ENCODE results near the gene GGTA1. TPM values are rescaled to one million over a fixed set of nuclear protein-coding genes. Genes with fewer than 3 reads are reported as not detected.

The GGTA1 gene
- total RNA-seq, 1 experiment from 2014 or later = not detected

- TF ChIP-seq, protein P1, sequence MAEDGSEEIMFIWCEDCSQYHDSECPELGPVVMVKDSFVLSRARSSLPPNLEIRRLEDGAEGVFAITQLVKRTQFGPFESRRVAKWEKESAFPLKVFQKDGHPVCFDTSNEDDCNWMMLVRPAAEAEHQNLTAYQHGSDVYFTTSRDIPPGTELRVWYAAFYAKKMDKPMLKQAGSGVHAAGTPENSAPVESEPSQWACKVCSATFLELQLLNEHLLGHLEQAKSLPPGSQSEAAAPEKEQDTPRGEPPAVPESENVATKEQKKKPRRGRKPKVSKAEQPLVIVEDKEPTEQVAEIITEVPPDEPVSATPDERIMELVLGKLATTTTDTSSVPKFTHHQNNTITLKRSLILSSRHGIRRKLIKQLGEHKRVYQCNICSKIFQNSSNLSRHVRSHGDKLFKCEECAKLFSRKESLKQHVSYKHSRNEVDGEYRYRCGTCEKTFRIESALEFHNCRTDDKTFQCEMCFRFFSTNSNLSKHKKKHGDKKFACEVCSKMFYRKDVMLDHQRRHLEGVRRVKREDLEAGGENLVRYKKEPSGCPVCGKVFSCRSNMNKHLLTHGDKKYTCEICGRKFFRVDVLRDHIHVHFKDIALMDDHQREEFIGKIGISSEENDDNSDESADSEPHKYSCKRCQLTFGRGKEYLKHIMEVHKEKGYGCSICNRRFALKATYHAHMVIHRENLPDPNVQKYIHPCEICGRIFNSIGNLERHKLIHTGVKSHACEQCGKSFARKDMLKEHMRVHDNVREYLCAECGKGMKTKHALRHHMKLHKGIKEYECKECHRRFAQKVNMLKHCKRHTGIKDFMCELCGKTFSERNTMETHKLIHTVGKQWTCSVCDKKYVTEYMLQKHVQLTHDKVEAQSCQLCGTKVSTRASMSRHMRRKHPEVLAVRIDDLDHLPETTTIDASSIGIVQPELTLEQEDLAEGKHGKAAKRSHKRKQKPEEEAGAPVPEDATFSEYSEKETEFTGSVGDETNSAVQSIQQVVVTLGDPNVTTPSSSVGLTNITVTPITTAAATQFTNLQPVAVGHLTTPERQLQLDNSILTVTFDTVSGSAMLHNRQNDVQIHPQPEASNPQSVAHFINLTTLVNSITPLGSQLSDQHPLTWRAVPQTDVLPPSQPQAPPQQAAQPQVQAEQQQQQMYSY (CRISPR knock-in tag; IDR thresholded peaks at IDR 0.05) = no peak
- no peak for TF ChIP-seq MXD4 (CRISPR knock-in tag; IDR thresholded peaks at IDR 0.05; ENCODE audit: borderline replicate concordance)
- no peak for TF ChIP-seq ZNF423 (CRISPR knock-in tag; IDR thresholded peaks at IDR 0.05)
These were observed 49.4 kb downstream of the GGTA1 start (continued) for GRCh38 chr9:121450241-121450640.

- H3K27ac Mint-ChIP-seq = no peak overlapping the region
- CTCF ChIA-PET = no interaction called here
- no peak overlapping the region for H3K4me3 Mint-ChIP-seq
- TF ChIP-seq NR3C1 (CRISPR knock-in tag; conservative IDR thresholded peaks at IDR 0.05; ENCODE audit: low read depth) (no peak), FOXP1 (CRISPR knock-in tag; IDR thresholded peaks at IDR 0.05; ENCODE audit: borderline replicate concordance) (no peak), MLX (CRISPR knock-in tag; IDR thresholded peaks at IDR 0.05) (no peak)
- peaks cover 6% of the 10 kb centered on the region; the same call in 1 of the 2 replicates for H3K4me1 Mint-ChIP-seq
- DNase-seq (ENCODE audit: low spot score) (no peak), ATAC-seq (no peak)
- peaks cover 3% of the 10 kb centered on the region; the same call in 1 of the 2 replicates for H3K27me3 Mint-ChIP-seq (ENCODE audit: low read depth)
- no peaks in the 10 kb centered on the region for H3K9me3 Mint-ChIP-seq
- no peaks in the 10 kb centered on the region for H3K36me3 Mint-ChIP-seq
- POLR2A ChIA-PET = no interaction called here
These were observed 49.9 kb downstream of the GGTA1 start for GRCh38 chr9:121449786-121450185.

- POLR2A ChIA-PET = no interaction called here
- ATAC-seq = no peak
- CTCF ChIA-PET = interaction anchor here (0.5 kb wide), 1 partner anchor 675 kb away, joined by 4 read pairs; no protein-coding TSS in a partner anchor
- DNase-seq (ENCODE audit: low spot score) = no peak
- Mint-ChIP-seq H3K4me3 (no peak overlapping the region), H3K27me3 (ENCODE audit: low read depth) (peaks cover 3% of the 10 kb centered on the region), H3K9me3 (no peaks in the 10 kb centered on the region), H3K36me3 (no peaks in the 10 kb centered on the region), H3K4me1 (no peaks in the 10 kb centered on the region), H3K27ac (no peak overlapping the region)
- no peak for TF ChIP-seq MYBL2 (CRISPR knock-in tag; IDR thresholded peaks at IDR 0.05)
- TF ChIP-seq PRRX2 (CRISPR knock-in tag; IDR thresholded peaks at IDR 0.05) = no peak
- TF ChIP-seq, protein P2, sequence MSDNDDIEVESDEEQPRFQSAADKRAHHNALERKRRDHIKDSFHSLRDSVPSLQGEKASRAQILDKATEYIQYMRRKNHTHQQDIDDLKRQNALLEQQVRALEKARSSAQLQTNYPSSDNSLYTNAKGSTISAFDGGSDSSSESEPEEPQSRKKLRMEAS (CRISPR knock-in tag; IDR thresholded peaks at IDR 0.05) = no peak
- no peak for TF ChIP-seq NFATC4 (CRISPR knock-in tag; IDR thresholded peaks at IDR 0.05)
- no peak for TF ChIP-seq ZNF138 (CRISPR knock-in tag; conservative IDR thresholded peaks at IDR 0.05)
- TF ChIP-seq TEAD1 (CRISPR knock-in tag; IDR thresholded peaks at IDR 0.05) = no peak
- no peak for TF ChIP-seq TP53 (CRISPR knock-in tag; IDR thresholded peaks at IDR 0.05)
- TF ChIP-seq ZNF396 (CRISPR knock-in tag; IDR thresholded peaks at IDR 0.05; ENCODE audit: borderline replicate concordance) = no peak
- no peak for TF ChIP-seq CREB1 (CRISPR knock-in tag; IDR thresholded peaks at IDR 0.05)
- TF ChIP-seq, protein P3, sequence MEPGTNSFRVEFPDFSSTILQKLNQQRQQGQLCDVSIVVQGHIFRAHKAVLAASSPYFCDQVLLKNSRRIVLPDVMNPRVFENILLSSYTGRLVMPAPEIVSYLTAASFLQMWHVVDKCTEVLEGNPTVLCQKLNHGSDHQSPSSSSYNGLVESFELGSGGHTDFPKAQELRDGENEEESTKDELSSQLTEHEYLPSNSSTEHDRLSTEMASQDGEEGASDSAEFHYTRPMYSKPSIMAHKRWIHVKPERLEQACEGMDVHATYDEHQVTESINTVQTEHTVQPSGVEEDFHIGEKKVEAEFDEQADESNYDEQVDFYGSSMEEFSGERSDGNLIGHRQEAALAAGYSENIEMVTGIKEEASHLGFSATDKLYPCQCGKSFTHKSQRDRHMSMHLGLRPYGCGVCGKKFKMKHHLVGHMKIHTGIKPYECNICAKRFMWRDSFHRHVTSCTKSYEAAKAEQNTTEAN (CRISPR knock-in tag; IDR thresholded peaks at IDR 0.05) = no peak
- no peak for TF ChIP-seq ESRRA (CRISPR knock-in tag; IDR thresholded peaks at IDR 0.05; ENCODE audit: borderline replicate concordance)
- TF ChIP-seq, protein P4, sequence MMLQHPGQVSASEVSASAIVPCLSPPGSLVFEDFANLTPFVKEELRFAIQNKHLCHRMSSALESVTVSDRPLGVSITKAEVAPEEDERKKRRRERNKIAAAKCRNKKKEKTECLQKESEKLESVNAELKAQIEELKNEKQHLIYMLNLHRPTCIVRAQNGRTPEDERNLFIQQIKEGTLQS (CRISPR knock-in tag; conservative IDR thresholded peaks at IDR 0.05) = no peak
- TF ChIP-seq JUN (CRISPR knock-in tag; IDR thresholded peaks at IDR 0.05) = no peak
- no peak for TF ChIP-seq E2F4 (CRISPR knock-in tag; IDR thresholded peaks at IDR 0.05; ENCODE audit: borderline replicate concordance, low read depth)
- no peak for TF ChIP-seq ZMAT4 (CRISPR knock-in tag; IDR thresholded peaks at IDR 0.05)
- TF ChIP-seq SP1 (CRISPR knock-in tag; conservative IDR thresholded peaks at IDR 0.05) = no peak
- TF ChIP-seq ZNF425 (CRISPR knock-in tag; conservative IDR thresholded peaks at IDR 0.05) = no peak
These were observed 52.3 kb downstream of the GGTA1 start for GRCh38 chr9:121447321-121447834.
